GOT3 (cell line): ENCODE data around the gene CRADD.
"Not testable (repeated sequence)": the region's sequence is repeated elsewhere in the genome, so short reads cannot be mapped to it uniquely, and the experiment has no call there.

Experiments
- DNase-seq: peaks from one replicate; lab custom pipeline; 2025; ENCODE audit warnings: mixed read lengths; lab: John Stamatoyannopoulos, UW

Gene CRADD

DNA sequence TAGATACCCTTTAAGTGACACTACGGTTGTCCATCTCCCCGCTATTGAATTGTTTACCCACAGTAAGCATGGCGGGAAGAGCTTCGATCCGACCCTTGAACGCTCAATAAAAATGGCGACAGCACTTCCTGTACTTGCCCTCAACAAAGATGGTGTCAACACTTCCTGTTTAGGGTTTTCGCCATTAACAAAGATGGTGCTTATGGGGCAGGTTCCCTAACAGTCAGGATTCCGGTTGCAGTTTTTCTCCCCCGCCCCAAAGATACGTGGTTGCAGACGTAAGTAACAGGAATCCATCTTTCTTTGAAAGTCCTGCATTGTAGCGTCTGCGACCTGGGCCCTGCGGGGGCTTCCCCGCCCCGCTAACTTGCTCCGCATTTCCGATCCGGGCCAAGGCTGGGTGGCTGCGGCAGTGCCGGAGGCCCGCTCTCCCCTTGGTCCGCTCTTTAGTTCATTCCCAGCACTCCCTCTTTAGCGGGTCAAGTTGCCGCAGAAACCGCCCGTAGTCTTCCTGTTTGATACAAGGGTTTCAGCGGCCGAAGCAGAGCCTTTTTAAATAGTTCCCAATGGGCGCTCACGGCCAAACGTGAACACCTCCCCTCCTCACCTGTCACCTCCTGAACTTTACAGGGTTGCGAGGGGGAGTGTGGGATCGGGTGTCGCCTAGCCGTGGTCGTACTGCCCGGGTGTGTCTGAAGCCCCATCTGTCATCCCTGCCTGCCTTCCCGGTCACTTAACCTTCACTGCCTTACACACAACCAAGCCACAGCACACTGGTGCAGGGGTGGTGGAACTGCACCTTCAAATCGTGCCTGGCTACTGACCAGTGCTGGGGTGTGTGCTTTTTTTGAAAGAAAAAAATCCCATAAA is at the start of gene CRADD:
Gene CRADD (plus strand): TSS at position 181 of the 870 bp plus-strand sequence.
- peak; percentile 44 for DNase-seq

DNA sequence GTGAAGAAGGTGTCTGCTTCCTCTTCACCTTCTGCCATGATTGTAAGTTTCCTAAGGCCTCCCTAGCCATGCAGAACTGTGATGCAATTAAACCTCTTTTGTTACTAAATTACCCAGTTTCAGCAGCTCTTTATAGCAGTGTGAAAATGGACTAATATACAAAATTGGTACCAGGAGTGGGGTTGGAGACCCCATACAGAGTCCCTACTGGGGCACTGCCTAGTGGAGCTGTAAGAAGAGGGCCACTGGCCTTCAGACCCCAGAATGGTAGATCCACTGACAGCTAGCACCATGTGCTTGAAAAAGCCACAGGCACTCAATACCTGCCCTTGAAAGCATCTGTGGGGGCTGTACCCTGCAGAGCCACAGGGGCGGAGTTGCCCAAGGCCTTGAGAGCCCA is 44.8 kb upstream of the CRADD start:
- DNase-seq, result no peak

DNA sequence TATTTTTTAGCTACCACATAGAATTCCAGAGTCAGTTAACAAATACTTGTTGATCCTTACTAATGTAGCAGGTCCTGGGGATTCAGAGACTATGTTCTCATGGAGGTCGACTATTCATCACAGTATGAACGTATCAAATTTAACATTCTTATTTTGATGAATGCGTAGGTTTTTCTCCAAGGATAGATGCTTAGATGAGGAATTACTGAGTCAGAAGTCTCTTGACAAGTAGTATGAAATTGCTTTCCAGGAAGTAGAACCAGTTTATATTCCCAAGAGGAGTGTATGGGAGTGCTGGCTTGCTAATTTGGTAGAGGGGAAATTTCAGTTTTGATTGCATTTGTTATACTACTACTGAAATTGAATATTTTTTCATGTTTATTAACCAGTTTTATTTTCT is 42.8 kb upstream of the CRADD start:
- DNase-seq, result no peak

DNA sequence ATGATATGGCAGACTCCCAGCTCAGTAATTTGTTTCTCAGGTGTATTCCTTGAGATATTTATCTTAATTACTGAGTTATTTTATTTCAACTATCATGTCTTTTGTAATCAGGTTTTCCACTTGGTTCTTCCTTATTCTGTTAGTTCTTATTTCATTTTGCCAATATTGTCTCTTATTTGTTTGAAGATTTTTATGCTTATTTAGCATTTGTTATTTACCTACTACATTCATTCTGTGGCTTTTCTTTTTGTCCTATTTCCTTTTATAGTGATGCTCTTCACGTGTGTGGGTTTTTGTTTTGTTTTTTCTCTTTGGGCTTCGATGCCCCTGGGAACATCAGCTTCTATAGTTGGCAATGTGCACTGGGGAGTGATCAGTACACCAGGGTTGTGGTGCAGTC is 40.5 kb upstream of the CRADD start:
- no peak for DNase-seq

DNA sequence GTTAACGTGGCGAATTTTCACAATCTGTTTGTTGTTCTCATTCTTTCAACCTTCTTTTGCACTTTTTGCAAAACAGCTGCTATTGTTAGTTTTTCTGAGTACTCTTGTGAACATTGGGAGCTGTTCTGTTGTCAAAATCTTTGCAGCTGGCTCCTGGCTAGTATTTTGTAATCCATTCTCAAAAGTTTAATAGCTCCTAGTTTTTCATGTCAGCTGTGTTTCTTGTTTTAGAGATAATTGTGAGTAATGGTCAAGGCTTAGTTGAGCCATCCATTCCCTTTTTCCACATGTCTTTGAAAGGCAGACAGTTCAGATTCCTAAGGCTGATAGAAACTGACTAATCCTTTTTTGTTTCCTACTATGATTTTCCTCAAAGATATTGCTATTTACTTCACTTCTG is 39.1 kb upstream of the CRADD start:
- DNase-seq, result no peak

DNA sequence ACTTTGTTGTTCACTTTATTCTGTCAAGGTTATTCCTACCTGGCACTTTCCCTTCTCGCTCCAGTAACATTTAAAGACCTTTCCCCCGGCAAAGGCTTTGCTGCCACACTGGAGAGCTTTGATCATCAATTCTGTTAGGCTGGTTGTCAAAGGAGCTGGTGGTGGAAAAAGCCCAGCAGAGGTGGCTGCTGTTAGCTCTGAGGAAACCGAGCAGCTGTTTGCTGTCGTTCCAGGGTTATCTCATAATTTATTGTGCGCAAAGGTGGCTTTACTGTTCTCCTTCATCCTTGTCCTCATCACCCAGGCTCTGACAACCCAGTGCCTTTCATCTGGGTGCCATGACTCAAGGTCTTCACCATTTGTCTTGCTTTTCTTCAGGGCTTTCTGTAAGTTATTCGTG is 38.2 kb upstream of the CRADD start:
- DNase-seq, result no peak

DNA sequence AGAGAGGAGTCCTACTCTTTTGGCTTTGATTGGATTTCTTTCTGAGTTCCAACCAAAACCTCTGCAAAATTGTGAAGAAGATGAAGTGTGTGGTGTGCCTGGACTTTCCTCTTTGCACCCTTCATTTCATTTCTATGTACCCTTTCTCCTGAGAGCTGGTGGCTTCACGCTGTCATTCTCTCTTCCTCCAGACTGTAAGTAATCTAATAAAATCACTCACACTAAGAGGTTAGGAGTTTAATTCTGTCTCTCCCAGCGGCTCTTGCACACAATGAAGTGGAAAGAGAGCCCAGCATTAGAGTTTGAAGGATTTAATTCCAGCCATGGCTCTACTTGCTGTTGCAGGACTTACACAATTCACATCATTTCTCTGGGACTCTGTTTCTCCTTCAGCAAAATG is 37.8 kb upstream of the CRADD start:
- no peak for DNase-seq

DNA sequence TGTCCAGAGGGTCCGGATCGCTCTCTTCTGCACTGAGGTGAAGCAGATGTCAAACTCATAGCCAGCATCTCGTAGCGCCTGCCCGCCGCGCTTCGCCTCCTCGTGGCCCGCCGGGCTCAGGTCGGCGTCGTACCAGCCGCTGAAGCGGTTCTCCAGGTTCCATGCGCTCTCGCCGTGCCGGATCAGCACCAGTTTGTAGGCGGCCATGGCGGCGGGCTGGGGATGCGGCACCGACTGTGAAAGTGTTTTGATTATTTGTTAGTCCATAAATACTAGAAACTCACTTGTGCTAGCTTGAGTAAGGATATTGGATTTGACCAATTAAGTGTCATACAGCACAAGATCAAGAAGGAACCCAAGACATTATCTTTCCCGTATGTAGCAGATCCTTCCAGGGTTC is 35.8 kb upstream of the CRADD start:
- not testable (repeated sequence) for DNase-seq

DNA sequence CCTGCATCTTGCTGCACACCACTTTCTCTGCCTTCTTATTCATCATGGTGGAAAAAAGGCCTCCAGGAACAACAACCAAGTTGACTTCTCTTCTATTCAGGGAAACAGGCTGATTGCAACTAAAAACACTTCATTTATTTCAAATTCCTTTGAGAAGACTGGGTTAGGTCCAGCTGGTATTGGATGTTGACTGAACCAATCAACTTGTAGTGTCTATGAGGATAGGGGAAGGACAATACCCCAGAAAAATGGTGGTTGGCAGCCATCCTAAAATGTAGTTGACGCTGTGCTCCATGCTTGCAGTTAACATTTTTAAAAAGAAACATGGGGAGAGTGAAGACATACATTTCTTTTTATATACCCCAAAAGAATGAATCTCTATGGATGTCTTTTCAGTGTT is 34.4 kb upstream of the CRADD start:
- no peak for DNase-seq

DNA sequence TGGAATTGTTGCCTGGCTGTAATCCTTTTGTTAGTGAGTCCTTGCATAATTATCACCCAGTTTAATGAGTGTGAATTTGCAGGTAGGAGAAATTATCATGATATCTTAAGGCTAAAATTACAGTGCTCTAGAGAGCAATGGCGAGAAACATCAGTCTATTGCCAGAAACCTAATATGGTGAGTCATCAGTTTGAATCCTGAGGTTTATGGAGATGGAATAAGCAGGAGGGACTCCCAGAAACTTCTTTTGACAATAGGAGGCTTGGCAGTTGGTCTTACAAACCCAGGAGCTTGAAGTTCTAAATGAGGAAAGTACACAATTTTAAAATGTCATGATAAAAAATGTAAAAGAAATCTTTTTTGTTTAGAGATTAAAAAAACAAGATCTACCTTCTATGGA is 31.5 kb upstream of the CRADD start:
- DNase-seq, result no peak

DNA sequence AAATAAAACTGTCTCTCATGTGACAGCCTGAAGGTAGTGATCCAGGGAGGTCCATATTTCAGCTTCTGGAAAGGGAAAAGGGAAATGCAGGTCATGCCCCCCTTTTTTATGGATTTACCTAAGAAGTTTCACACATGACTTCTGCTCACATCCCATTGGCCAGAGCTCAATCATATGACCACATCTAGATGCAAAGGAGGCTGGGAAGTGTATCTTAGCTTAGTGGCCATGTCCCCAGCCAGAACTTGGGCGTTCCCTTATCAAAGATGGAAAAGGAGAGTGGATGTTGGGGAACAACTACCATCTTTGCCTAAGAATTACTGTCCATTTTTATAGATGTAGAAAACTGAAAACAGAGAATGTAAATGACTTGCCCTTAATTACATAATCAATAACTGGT is 26.5 kb upstream of the CRADD start:
- DNase-seq, result no peak

DNA sequence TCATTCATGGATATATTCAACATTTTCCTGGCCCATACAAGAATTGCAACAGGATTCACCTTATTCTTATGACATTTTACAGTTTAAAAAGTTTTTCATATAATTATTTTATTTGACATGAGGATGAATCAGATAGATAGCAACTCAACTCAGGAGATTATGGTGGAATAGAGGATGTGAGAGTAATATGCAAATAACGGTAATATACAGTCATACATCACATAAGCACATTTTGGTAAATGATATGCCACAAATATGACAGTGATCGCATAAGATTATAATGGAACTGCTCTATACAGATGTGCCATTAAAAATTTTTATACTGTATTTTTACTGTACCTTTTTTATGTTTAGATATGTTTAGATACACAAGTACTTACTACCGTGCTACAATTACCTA is 24.1 kb upstream of the CRADD start:
- no peak for DNase-seq

DNA sequence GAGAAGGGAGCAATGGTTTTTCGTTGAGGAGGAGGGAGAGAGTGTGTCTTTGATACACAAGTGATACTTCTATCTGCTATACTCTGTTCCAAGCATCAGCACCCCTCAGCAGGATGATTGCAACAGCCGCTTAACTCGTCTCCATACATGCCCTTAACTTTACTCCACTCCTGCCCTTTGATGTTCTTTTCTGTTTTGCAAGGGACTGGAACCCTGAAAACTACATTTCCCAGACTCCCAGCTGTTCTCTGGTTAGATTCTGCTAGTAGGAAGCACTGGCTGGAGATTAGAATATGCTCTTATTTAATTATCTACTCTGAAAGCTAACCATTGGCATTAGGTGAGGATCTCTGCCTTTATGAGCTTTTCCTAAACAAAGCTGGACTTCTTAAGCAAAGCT is 23.5 kb upstream of the CRADD start:
- DNase-seq, result no peak

DNA sequence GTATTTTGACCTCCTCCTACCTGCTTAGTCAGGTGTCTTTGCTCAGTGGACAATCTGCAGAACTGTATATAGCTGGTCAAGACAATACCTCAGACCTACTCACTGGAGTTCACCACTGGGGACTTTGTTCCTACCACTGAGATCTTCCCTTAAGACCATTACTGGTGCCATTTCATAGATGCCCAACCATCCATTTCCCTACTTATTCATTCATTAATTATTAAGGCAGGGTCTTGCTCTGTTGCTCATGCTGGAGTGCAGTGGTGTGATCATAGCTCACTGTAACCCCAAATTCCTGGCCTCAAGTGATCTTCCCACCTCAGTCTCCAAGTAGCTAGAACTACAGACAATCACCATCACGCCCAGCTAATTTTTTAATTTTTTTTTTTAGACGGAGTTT is 22.8 kb upstream of the CRADD start:
- DNase-seq, result no peak

DNA sequence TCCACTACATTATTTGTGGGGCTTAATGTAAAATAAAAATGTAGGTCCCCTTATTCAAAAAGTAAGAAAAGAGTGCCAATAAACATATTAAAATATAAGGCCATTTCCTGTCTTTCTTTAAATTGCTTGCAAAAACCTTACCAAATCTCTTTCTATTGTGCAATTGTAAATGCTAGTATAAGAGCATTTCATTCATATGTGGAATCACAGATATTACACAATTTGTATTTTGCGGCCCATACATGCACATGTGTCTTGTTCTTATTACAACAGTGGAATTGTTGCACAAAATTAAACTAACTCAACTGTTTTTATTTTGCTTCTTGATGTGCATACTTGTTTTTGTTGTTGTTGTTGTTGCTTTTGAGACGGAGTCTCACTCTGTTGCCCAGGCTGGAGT is 20.1 kb upstream of the CRADD start:
- no peak for DNase-seq

DNA sequence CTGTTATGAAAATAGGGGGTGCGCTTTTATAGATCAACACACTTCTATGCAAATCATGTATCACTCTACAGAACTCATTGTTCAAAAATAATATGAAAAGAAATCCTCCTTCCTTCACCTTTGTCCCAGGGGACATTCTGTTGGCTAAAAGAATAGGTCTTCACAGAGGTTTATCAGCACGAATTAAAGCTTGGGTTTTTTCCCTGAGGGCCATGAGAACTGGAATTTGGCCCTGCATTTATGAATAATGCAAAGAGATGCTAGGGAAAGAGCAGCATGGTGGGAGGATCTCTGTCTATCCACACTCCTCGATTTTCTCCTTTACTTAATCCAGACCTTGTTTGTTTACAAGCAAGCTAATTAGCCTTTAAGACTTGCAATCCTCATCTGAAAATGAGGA is 16.2 kb upstream of the CRADD start:
- DNase-seq, result no peak

DNA sequence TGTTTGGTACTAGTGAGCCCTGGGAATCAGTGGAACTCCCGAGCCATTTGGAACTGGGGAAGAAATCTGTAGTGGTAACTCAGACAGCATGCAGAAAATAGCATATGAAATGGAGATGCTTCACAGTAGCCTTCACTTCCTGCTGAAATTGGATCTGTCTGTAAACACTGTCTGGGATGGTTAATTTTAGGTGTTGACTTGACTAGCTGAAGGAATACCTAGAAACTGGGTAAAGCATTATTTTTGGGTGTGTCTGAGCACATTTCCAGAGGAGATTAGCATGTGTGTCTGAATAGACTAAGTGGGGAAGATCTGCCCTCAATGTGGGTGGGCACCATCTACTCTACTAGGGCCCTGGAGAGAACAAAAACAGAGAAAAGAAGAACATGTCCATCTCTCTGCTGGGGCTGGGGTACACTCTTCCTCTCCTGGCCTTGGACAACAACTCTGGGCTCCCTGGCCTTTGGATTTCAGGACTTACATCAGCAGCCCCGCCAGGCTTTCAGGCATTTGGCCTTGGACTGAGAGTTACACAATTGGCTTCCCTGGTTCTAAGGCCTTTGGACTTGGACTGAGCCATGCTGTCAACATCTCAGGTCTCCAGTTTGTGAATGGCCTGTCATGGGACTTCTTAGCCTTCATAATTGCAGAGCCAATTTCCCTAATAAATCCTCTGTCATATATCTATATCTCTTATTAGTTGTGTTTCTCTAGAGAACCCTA is 14.0 kb upstream of the CRADD start:
- no peak for DNase-seq

DNA sequence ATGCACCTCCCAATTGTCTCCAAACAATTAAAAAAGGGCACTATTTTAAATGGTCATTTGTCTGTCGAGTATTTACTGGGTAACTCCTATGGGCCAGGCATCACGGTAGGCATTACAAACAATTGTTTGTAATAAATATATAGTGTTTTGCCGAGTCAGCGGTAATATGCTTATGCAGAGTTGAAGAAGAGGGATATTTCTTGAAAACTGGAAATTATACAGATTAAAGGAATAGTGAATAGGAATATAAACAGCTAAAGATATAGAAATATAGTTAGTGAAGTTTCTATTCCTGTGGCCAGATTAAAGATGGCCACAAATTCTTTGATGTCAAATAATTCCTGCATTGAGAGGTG is 13.5 kb upstream of the CRADD start:
- no peak for DNase-seq

DNA sequence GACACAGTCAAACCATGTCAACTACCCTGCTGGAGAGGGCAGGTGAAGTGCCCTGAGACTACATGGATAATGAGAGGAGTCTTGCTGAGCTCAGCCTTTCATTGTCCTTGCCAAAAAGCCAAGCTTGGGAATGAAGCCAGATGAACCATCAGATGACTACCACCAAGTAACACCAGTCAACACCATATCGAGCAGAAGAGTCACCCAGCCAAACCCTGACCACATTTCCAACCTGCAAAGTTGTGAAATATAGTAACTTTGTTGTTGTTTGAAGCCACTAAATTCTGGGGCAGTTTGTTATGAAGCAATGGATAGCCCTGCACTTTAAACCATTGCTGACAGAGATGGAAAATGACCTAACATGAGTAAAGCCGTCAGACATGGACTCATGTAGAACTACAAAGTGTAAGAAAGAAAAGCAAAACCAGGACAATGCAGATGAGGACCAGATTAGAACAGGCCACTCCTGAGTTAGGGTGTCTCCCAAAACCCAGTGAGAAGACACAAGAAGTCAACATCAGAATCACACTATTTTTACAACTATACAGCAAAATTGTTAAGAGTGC is 12.5 kb upstream of the CRADD start:
- DNase-seq, result no peak

DNA sequence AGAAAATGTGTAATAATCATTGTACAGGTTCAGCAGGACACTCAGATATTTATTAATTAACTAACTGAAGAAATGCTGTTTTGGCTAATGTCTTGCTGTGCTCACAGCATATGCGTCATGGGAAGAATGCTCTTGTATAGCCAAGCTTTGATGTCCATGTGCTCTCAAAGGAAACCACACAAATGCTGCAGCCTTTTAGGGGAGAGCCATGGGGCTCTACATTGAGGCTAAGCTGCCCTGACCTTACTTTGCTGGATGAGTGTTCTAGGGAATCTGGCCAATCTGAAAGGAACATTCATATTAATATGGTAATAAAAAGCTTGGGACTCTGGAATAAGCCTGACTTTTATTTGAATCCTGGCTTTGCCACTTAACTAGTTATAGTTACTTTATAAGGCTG is 9.5 kb upstream of the CRADD start:
- DNase-seq, result no peak

DNA sequence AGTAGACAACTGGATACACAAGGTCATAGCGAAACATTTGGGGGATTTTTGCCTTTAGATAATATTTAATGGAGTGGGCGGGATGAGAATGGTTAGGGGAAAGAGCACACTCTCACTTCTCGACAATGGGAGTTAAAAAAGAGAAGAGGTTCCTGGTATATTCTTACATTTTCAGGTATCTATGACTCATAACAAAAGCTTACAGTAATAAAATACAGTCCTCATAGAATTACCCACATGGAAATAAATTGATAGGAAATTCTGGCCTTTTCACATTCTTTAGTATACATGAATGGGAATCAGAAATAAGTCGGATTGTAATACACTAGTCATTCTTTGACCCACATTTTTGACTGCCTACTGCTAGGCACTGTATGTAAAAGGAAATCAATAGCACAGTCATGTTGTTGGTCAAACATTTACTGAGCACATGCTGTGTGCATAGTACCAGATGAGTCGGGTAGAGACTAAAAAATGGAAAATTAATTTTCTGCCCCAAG is 8.2 kb upstream of the CRADD start:
- no peak for DNase-seq

DNA sequence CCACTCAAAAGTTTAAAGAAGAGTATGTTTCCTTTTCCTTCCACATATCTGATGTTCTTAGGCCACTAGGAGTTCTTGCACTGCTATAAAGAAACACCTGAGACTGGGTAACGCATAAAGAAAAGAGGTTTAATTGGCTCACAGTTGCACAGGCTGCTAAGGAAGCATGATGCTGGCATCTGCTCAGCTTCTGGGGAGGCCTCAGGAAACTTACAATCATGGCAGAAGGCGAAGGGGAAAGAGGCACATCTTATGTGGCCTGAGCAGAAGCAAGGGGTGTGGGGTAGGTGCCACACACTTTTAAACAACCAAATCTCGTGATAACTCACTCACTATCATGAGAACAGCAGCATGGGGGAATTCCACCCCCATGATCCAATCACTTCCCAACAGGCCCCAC is 7.7 kb upstream of the CRADD start:
- DNase-seq, result no peak

DNA sequence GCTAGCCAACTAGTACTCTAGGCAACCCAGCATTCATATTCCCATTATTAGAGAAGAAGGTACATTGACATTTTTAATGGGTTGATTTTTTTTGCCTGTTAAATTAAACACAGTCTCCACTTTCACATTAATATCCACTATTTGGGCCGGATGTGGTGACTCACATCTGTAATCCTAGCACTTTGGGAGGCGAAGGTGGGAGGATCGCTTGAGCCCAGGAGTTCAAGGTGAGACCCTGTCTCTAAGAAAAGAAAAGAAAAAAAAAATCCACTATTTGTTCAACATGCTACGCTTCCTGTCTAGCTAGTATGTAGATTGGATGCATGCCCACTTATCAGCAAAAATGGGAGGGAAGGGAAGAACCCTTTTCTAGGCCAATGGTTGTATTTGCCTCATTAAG is 7.1 kb upstream of the CRADD start:
- no peak for DNase-seq
